Measurements from ENCODE around the gene RELL2. TPM values are rescaled to one million over a fixed set of nuclear protein-coding genes. Genes with fewer than 3 reads are reported as not detected.

Gene RELL2
- total RNA-seq, 1 experiment from 2014 or later = 9.8 TPM

DNA sequence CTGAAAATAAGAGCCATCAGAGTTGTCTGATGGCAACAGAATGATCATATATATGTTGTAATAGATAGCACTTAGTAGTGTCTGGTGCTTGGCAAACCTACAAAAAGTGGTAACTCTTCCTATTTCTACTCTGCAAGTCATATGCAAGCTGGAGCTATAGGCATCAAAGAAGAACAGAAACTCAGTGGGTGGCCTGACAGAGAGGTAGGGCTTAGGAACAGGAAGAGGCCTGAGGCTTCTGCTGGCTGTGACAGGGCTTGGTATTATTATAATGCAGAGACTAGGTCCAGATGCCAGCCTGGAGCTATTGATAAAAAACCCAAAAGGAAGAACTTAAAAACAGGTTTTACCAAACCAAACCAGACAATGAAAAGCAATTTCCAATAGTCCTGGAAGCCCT, 13.6 kb upstream of the RELL2 start:
- Histone ChIP-seq H4K5ac (ENCODE audit: insufficient read length, low read depth, low read length) (no peak overlapping the region), H4K8ac (replicated peaks; ENCODE audit: insufficient read length, low read depth, low read length) (no peak overlapping the region), H3K14ac (ENCODE audit: insufficient read depth, low read length) (no peak overlapping the region), H3K4ac (ENCODE audit: low read depth, low read length) (no peak overlapping the region), H3K23ac (ENCODE audit: insufficient read length, low read depth, low read length) (no peak overlapping the region), H3K9me3 (ENCODE audit: control insufficient read depth, low read depth, low read length) (no peaks in the 10 kb centered on the region), H3K18ac (ENCODE audit: insufficient read length, low read depth, low read length) (no peak overlapping the region), H2BK120ac (ENCODE audit: low read depth, low read length, poor library complexity, severe bottlenecking) (no peak overlapping the region), H3K23me2 (ENCODE audit: insufficient read length, low read depth, low read length, poor library complexity, severe bottlenecking) (no peaks in the 10 kb centered on the region), H3K56ac (ENCODE audit: insufficient read length, low read depth, low read length) (no peak overlapping the region), H4K91ac (ENCODE audit: insufficient read length, low read depth, low read length) (no peak overlapping the region), H3K4me1 (ENCODE audit: insufficient read depth, low read length) (no peaks in the 10 kb centered on the region), H2BK5ac (ENCODE audit: insufficient read length, low read length) (no peak overlapping the region), H2BK15ac (ENCODE audit: low read depth, low read length) (no peak overlapping the region), H3K9ac (ENCODE audit: extremely low read depth, insufficient read length, low read length) (no peak overlapping the region), H3K79me1 (ENCODE audit: insufficient read depth, low read depth, low read length, poor library complexity, severe bottlenecking) (no peaks in the 10 kb centered on the region), H3K27me3 (ENCODE audit: insufficient read depth, low read length) (no peaks in the 10 kb centered on the region), H3K4me2 (ENCODE audit: insufficient read depth, insufficient read length, low read length) (no peak overlapping the region), H3K27ac (ENCODE audit: insufficient read length, low read depth, low read length) (no peak overlapping the region), H4K20me1 (ENCODE audit: control insufficient read depth, insufficient read depth, insufficient read length) (no peaks in the 10 kb centered on the region), H2BK12ac (ENCODE audit: insufficient read length, low read depth, low read length) (no peak overlapping the region), H3K79me2 (ENCODE audit: insufficient read depth, low read length) (no peaks in the 10 kb centered on the region), H2AFZ (ENCODE audit: low read length) (no peak overlapping the region), H2BK20ac (ENCODE audit: low read depth, low read length, poor library complexity, severe bottlenecking) (no peak overlapping the region), H3T11ph (ENCODE audit: low read length) (no peak overlapping the region), H2AK5ac (ENCODE audit: insufficient read length, low read length) (no peak overlapping the region)
- Mint-ChIP-seq H3K4me3 (peak overlapping the region in 1 of 2 experiments; percentile 54; a peak in 2 of 5 replicates), H3K4me1 (peaks cover 11 to 13% of the 10 kb centered on the region in 2 experiments), H3K9me3 (peaks cover 0 to 2% of the 10 kb centered on the region in 2 experiments; a peak in 1 of 5 replicates), H3K36me3 (ENCODE audit: insufficient read depth in 1 of 3, low read depth in 3 of 3) (peaks cover 26 to 64% (median 63%) of the 10 kb centered on the region in 3 experiments; a peak in 6 of 7 replicates), H3K27me3 (ENCODE audit: low read depth) (no peaks in the 10 kb centered on the region), H3K27ac (peak overlapping the region; percentile 13 to 68 (median 31); a peak in 4 of 7 replicates)
- DNase-seq = no peak
- no peak for TF ChIP-seq CTCF (conservative IDR thresholded peaks at IDR 0.05)
